CD4-positive, alpha-beta memory T cell (primary cell): ENCODE results near the gene NNT. TPM values are rescaled to one million over a fixed set of nuclear protein-coding genes. Genes with fewer than 3 reads are reported as not detected.
"Not testable (repeated sequence)": the region's sequence is repeated elsewhere in the genome, so short reads cannot be mapped to it uniquely, and the experiment has no call there.

Experiments used
- CTCF ChIA-PET: fragments of 350-600 bp; sonication (Branson Sonifier 250); formaldehyde crosslinking; loops from one replicate; lab custom pipeline; 2021; ENCODE audit warnings: inconsistent platforms; ENCODE audit not compliant: partially characterized antibody; lab: Charles Lee
- POLR2A ChIA-PET: fragments of 350-600 bp; sonication (Branson Sonifier 250); formaldehyde crosslinking; loops from one replicate; lab custom pipeline; 2021; ENCODE audit not compliant: partially characterized antibody; lab: Charles Lee
- DNase-seq, 5 donors: peaks; one replicate each; pipeline versions ENCODE4 v3.0.0 to v3.0.0-alpha.2; 2020 to 2022; ENCODE audit warnings: mixed read lengths in 1 of 5
- H3K27ac ChIP-seq: one replicate; pipeline ENCODE4 v1.7.0; 2013; ENCODE audit warnings: low read depth, low read length
- H3K27me3 ChIP-seq: 2 replicates; pipeline ENCODE4 v1.7.0; 2013; ENCODE audit warnings: mild to moderate bottlenecking, low read length, moderate library complexity; ENCODE audit not compliant: insufficient read depth
- H3K36me3 ChIP-seq: 2 replicates; pipeline ENCODE4 v1.7.0; 2013; ENCODE audit warnings: mild to moderate bottlenecking, low read length, moderate library complexity; ENCODE audit not compliant: insufficient read depth
- H3K4me1 ChIP-seq: 2 replicates; pipeline ENCODE4 v1.7.0; 2013; ENCODE audit warnings: mild to moderate bottlenecking, low read length, moderate library complexity; ENCODE audit not compliant: insufficient read depth
- H3K4me3 ChIP-seq, 2 donors: one replicate each; pipeline ENCODE4 v1.7.0; 2013; ENCODE audit warnings: low read length in 2 of 2, mild to moderate bottlenecking in 1 of 2
- H3K9me3 ChIP-seq, 2 donors: one replicate each; pipeline ENCODE4 v1.7.0; 2013; ENCODE audit warnings: low read length in 2 of 2, control low read depth in 1 of 2; ENCODE audit not compliant: control insufficient read depth in 1 of 2
- H3K27ac Mint-ChIP-seq, 7 donors: one replicate each; pipeline ENCODE4 v1.8.0; 2020 to 2021; ENCODE audit warnings: mixed read lengths in 7 of 7, mild to moderate bottlenecking in 6 of 7, inconsistent platforms in 3 of 7, moderate library complexity in 3 of 7
- H3K27me3 Mint-ChIP-seq, 2 donors: one replicate each; pipeline ENCODE4 v1.8.0; 2020 to 2021; ENCODE audit warnings: mixed read lengths in 2 of 2
- H3K36me3 Mint-ChIP-seq, 2 donors: one replicate each; pipeline ENCODE4 v1.8.0; 2020 to 2021; ENCODE audit warnings: mixed read lengths in 2 of 2, inconsistent platforms in 1 of 2, mild to moderate bottlenecking in 1 of 2
- H3K4me1 Mint-ChIP-seq, 4 donors: one replicate each; pipeline ENCODE4 v1.8.0; 2020 to 2021; ENCODE audit warnings: mixed read lengths in 4 of 4, mild to moderate bottlenecking in 1 of 4
- H3K4me3 Mint-ChIP-seq, 8 donors: one replicate each; pipeline ENCODE4 v1.8.0; 2020 to 2021; ENCODE audit warnings: mixed read lengths in 8 of 8, mild to moderate bottlenecking in 7 of 8, moderate library complexity in 6 of 8, inconsistent platforms in 3 of 8
- H3K9me3 Mint-ChIP-seq, 8 donors: one replicate each; pipeline ENCODE4 v1.8.0; 2020 to 2021; ENCODE audit warnings: mixed read lengths in 8 of 8, mild to moderate bottlenecking in 5 of 8, inconsistent platforms in 3 of 8, moderate library complexity in 1 of 8
- intact Hi-C: fragments of 100-400 bp; cut with micrococcal nuclease; formaldehyde crosslinking; loops from one replicate; pipeline ENCODE4 v1.15.1; 2023
- polyA plus RNA-seq, 2 donors: library from polyadenylated mRNA; unstranded; fragments of 300-500 nt; fragmentation: Illumina TruSeq; gene quantifications; one replicate each; pipeline ENCODE4 v1.2.3, GENCODE V29; 2021
- total RNA-seq, 2 experiments: library from RNA; stranded (reverse); gene quantifications; one replicate each; pipeline ENCODE4 v1.2.3, GENCODE V29; 2021

Gene NNT
- total and polyA plus RNA-seq, 4 experiments from 2014 or later, result 47.0 to 74.7 (median 56.8) TPM

DNA sequence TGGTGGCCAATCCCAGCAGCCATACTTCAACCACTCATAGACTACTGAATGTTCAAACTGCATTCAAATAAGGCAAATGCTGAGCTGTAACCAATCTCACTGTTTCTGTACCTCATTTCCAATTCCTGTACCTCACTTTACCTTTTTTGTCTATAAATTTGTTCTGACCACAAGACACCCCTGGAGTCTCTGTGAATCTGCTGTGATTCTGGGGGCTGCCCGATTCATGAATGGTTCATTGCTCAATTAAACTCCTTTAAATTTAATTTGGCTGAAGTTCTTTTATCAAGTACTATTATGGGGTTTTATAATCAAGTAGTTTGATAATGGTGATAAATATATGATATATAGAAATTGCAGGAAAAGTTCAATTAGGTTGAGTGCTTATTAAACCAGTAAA is 4.1 kb upstream of the NNT start:
- Mint-ChIP-seq H3K4me1 (peaks cover 9 to 34% (median 26%) of the 10 kb centered on the region in 4 donors), H3K36me3 (peaks cover 8 to 14% of the 10 kb centered on the region in 2 donors)
- H3K27me3 Mint-ChIP-seq, DNase-seq, H3K27me3 ChIP-seq, intact Hi-C loops, POLR2A ChIA-PET, H3K27ac ChIP-seq, H3K36me3 ChIP-seq, H3K9me3 Mint-ChIP-seq, H3K9me3 ChIP-seq, H3K27ac Mint-ChIP-seq, H3K4me3 Mint-ChIP-seq, CTCF ChIA-PET, H3K4me3 ChIP-seq: not testable (repeated sequence)
- peaks cover 14% of the 10 kb centered on the region for H3K4me1 ChIP-seq

DNA sequence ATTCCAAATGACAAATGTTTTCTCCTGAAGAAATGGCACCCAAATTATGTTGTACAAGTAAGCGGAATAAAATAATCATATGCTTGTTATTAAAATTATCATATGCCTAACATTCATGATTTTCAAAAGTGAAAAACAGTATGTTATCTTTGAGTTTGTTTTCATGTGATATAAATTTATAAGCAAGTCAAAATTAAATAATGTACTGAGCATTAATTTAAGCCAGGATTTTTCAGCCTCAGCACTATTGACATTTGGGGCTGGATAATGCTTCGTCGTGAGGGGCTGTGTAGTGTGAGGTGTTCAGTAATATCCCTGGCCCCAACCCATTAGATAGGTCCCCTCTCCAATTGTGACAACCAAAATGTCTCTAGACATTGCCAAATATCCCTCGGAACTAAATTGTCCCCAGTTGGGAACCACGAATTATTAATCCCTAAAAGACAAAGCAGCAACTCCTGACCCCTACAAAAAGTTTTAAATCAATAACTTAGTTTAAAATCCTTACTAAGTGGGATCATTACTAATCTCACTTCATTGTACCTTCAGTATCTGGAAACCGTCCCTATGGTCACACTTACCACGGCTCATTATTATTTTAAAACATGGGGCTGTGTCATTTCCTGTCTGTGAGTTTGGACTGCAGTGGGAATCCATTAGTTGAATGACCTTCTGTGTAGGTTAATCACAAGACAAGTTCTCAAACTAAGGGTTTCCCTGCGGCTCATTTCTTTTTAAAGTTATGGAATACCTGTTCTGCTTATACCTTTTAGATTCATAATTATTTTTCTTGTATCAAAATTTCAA is 1.3 kb upstream of the NNT start:
- peak overlapping the region; percentile 91 to 98 (median 94) for H3K27ac Mint-ChIP-seq
- peaks cover 16 to 55% (median 43%) of the 10 kb centered on the region in 4 donors for H3K4me1 Mint-ChIP-seq
- no peaks in the 10 kb centered on the region for H3K27me3 ChIP-seq
- no peaks in the 10 kb centered on the region for H3K27me3 Mint-ChIP-seq
- no peaks in the 10 kb centered on the region for H3K9me3 Mint-ChIP-seq
- intact Hi-C loops, result loop anchor here (2.0 to 5.0 kb wide), 3 partner anchors 87 to 479 kb away; partner anchors contain the start of genes C5orf34, HMGCS1 and ZNF131
- peak overlapping the region; percentile 90 to 98 (median 96) for H3K4me3 Mint-ChIP-seq
- H3K36me3 ChIP-seq, result no peaks in the 10 kb centered on the region
- no peak for DNase-seq
- ChIA-PET CTCF (interaction anchor here (1.3 to 2.8 kb wide), 4 partner anchors 29 to 117 kb away, joined by 8 to 30 read pairs (median 12); partner anchors contain the start of gene TMEM267), POLR2A (interaction anchor here (0.7 to 3.6 kb wide), 15 partner anchors 30 to 1207 kb away, joined by 3 to 99 read pairs (median 7); partner anchors contain the start of genes C5orf34, HMGCS1, MRPS30 and PAIP1)
- H3K4me1 ChIP-seq, result peaks cover 38% of the 10 kb centered on the region
- H3K4me3 ChIP-seq, result peak overlapping the region; percentile 91 to 99
- H3K27ac ChIP-seq, result peak overlapping the region; percentile 88
- peaks cover 16 to 17% of the 10 kb centered on the region in 2 donors for H3K36me3 Mint-ChIP-seq
- H3K9me3 ChIP-seq, result no peaks in the 10 kb centered on the region

DNA sequence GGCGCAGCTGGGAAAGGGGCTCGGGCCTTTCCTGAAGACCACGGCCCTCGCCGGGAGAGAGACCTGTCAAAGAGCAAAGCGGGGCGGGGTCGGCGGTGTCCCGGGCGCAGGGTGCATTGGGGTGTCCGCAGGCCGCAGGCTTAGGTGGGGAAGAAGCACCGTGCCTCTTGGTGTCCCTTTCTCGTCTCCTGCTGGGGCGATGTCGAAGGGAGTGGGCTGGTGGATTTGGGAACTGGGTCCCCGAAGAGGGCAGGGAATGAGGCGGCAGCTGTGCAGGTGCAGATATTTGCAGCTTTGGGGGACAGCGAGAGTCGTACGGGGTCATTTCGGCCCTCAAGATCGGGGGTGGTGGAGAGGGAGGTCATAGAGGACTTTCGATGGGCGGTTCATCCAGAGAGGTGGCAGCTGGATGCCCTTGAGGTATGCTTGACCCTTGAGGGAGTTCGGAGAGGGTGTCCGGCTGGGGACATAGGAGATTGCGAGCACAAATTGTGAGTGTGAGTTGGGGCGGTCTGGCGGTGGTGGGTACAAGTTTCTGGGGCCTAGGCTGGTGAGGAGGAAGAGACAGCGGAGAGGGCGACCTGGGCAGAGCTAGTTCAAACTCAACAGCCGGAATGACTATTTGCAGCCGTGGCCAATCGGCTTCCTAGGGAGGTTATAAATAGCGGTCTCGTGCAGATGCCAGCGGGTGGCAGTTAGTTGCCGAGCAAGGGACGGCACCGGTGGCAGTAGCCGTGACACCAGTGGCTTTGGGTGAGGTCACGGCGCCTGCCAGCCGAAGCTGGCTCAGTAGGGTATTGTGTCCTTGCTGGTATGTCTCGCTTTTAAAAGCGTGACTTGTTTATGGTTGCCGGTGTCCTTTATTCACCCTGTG is 601 bp downstream of the NNT start:
- peak overlapping the region; percentile 90 to 98 (median 96) for H3K4me3 Mint-ChIP-seq
- H3K4me3 ChIP-seq, result peak overlapping the region; percentile 91 to 99
- intact Hi-C loops, result loop anchor here (1.0 to 5.0 kb wide), 5 partner anchors 46 to 481 kb away; partner anchors contain the start of genes C5orf34, HMGCS1, PAIP1 and TMEM267
- H3K36me3 ChIP-seq, result no peaks in the 10 kb centered on the region
- no peaks in the 10 kb centered on the region for H3K27me3 Mint-ChIP-seq
- H3K9me3 ChIP-seq, result no peaks in the 10 kb centered on the region
- H3K27me3 ChIP-seq, result no peaks in the 10 kb centered on the region
- peak overlapping the region; percentile 88 for H3K27ac ChIP-seq
- ChIA-PET CTCF (interaction anchor here (0.5 to 2.8 kb wide), 7 partner anchors 19 to 119 kb away, joined by 3 to 30 read pairs (median 4); partner anchors contain the start of gene TMEM267), POLR2A (interaction anchor here (0.9 to 3.6 kb wide), 19 partner anchors 8 to 1743 kb away, joined by 3 to 99 read pairs (median 7); partner anchors contain the start of genes C5orf34, HMGCS1, PAIP1 and TMEM267)
- no peaks in the 10 kb centered on the region for H3K9me3 Mint-ChIP-seq
- H3K4me1 Mint-ChIP-seq, result peaks cover 23 to 65% (median 52%) of the 10 kb centered on the region in 4 donors
- peaks cover 38% of the 10 kb centered on the region for H3K4me1 ChIP-seq
- DNase-seq, result peak; percentile 71 to 83 (median 76)
- H3K36me3 Mint-ChIP-seq, result peaks cover 15 to 22% of the 10 kb centered on the region in 2 donors
- peak overlapping the region; percentile 91 to 95 (median 94) for H3K27ac Mint-ChIP-seq

DNA sequence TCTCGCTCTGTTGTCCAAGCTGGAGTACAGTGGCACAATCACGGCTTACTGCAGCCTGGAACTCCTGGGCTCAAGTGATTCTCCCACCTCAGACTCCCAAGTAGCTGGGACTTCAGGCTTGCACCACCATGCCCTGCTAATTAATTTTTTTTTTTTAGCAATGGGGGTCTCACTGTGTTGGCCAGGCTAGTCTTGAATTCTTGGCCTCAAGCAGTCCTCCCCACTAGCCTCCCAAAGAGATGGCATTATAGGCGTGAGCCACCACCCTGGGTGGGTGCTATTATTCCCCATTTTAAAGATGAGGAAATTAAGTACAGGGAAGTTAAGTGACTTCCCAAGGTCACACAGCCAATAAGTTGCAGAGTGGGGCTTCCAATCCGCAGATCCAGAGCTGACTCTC is 1.7 kb downstream of the NNT start:
- no peak for DNase-seq
- Histone ChIP-seq H3K4me1 (peaks cover 38% of the 10 kb centered on the region), H3K9me3 (no peaks in the 10 kb centered on the region), H3K27ac (peak overlapping the region; percentile 88), H3K4me3 (no peak overlapping the region), H3K27me3 (no peaks in the 10 kb centered on the region), H3K36me3 (no peaks in the 10 kb centered on the region)
- Mint-ChIP-seq H3K4me1 (peaks cover 28 to 73% (median 56%) of the 10 kb centered on the region in 4 donors), H3K27ac (peak overlapping the region in 3 of 7 donors; percentile 91 to 93 (median 93)), H3K9me3 (no peaks in the 10 kb centered on the region), H3K4me3 (peak overlapping the region in 6 of 8 donors; percentile 90 to 96 (median 94)), H3K27me3 (no peaks in the 10 kb centered on the region), H3K36me3 (peaks cover 15 to 32% of the 10 kb centered on the region in 2 donors)
- POLR2A ChIA-PET, result interaction anchor here (3.1 to 3.6 kb wide), 3 partner anchors 49 to 612 kb away, joined by 14 to 99 read pairs (median 49); partner anchors contain the start of genes PAIP1 and TMEM267
- intact Hi-C loops, result loop anchor here (5.0 kb wide), 2 partner anchors 292 to 482 kb away; partner anchors contain the start of genes HMGCS1 and ZNF131
- CTCF ChIA-PET, result interaction anchor here (2.8 kb wide), 1 partner anchor 120 kb away, joined by 30 read pairs; the partner anchor contains the start of gene TMEM267

DNA sequence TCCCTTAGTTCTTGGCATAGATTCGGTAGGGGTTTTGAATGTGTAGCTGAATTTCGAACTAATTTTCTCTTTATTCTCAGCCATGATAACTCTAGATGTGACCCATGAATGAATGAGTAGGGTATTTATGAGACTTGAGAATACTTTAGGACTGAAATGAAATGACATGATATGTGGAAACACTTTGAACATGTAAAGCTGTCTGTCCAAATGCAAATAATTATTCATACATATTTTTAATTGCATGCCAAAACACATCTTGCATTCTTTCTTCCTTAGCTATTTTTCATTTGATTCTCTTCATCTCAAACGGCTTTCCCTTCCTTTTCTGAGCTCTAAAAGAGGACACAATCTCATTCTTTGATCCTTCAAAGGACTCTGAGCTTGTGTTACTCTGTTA is 3.4 kb downstream of the NNT start:
- POLR2A ChIA-PET, result interaction anchor here (0.6 to 0.9 kb wide), 2 partner anchors 9 to 185 kb away, joined by 3 read pairs; no protein-coding TSS in a partner anchor
- H3K4me3 Mint-ChIP-seq, result peak overlapping the region in 1 of 8 donors; percentile 3
- no peaks in the 10 kb centered on the region for H3K27me3 Mint-ChIP-seq
- peaks cover 35 to 74% (median 55%) of the 10 kb centered on the region in 4 donors for H3K4me1 Mint-ChIP-seq
- no peaks in the 10 kb centered on the region for H3K27me3 ChIP-seq
- H3K36me3 Mint-ChIP-seq, result peaks cover 15 to 41% of the 10 kb centered on the region in 2 donors
- intact Hi-C loops, result no loop called here
- H3K27ac ChIP-seq, result no peak overlapping the region
- CTCF ChIA-PET, result interaction anchor here (1.2 to 1.4 kb wide), 4 partner anchors 21 to 122 kb away, joined by 3 to 6 read pairs (median 4); partner anchors contain the start of gene TMEM267
- H3K4me3 ChIP-seq, result no peak overlapping the region
- no peaks in the 10 kb centered on the region for H3K9me3 Mint-ChIP-seq
- peak overlapping the region in 4 of 7 donors; percentile 19 to 73 (median 48) for H3K27ac Mint-ChIP-seq
- no peaks in the 10 kb centered on the region for H3K9me3 ChIP-seq
- H3K36me3 ChIP-seq, result no peaks in the 10 kb centered on the region
- DNase-seq, result no peak
- H3K4me1 ChIP-seq, result peaks cover 35% of the 10 kb centered on the region

DNA sequence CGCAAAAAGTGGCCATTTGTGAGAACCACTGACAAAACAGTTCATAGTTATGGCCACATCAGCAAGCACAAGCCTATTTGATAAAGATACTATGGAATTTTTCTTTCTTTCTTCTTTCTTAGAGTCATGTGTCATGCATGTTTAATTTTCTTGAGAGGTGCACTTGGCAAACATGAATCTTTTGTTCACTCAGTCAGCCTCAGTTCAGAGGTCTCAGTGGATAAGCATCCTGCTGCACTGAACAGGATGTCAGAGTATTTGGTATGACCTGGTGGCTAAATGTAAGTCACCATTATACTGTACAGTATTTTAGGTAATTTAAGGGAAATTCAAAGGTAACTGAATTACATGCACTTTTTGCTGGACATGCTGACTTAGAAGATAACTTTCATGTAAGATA is 5.4 kb downstream of the NNT start:
- DNase-seq, result no peak
- ChIA-PET CTCF (interaction anchor here (1.1 to 2.0 kb wide), 2 partner anchors 64 to 124 kb away, joined by 3 to 4 read pairs; partner anchors contain the start of gene TMEM267), POLR2A (no interaction called here)
- Mint-ChIP-seq H3K36me3 (peaks cover 23 to 48% of the 10 kb centered on the region in 2 donors), H3K27ac (peak overlapping the region in 1 of 7 donors; percentile 29), H3K4me1 (peaks cover 29 to 57% (median 45%) of the 10 kb centered on the region in 4 donors), H3K9me3 (no peaks in the 10 kb centered on the region), H3K4me3 (no peak overlapping the region), H3K27me3 (no peaks in the 10 kb centered on the region)
- Histone ChIP-seq H3K4me1 (peaks cover 25% of the 10 kb centered on the region), H3K27ac (no peak overlapping the region), H3K4me3 (no peak overlapping the region), H3K9me3 (no peaks in the 10 kb centered on the region), H3K27me3 (no peaks in the 10 kb centered on the region), H3K36me3 (peaks cover 12% of the 10 kb centered on the region)
- intact Hi-C loops, result no loop called here
